ENCODE data around the gene PSPN.
"Not testable (repeated sequence)": the region's sequence is repeated elsewhere in the genome, so short reads cannot be mapped to it uniquely, and the experiment has no call there.

PSPN gene

DNA sequence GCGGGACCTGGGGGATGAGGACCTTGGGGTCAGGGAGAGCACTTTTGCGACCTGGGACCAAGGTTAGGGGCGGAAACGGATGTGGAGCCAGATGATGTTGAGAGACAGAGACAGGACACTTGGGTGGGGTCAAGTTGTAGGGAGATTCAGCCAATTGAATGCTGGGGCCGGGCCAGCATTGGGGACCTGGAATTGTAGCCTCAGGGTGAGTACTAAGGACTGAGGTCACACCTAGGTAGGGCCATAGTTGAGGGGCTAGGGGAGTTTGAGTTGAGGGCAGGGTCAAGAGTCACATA lies 2.0 kb downstream of the PSPN start:
- Mint-ChIP-seq H3K9me3 (no peaks in the 10 kb centered on the region), H3K4me3 (peak overlapping the region; percentile 93 to 94), H3K27me3 (no peaks in the 10 kb centered on the region), H3K36me3 (ENCODE audit: insufficient read depth) (peaks cover 34% of the 10 kb centered on the region), H3K4me1 (ENCODE audit: low read depth in 2 of 2) (peaks cover 10 to 13% of the 10 kb centered on the region in 2 donors), H3K27ac (peak overlapping the region in 1 of 2 donors; percentile 88)
- no peak for ATAC-seq (replicated peaks)
- DNase-seq: no peak

GRCh38 chr19:6373096-6373812 lies 2.5 kb downstream of the PSPN start:
- DNase-seq: peak; percentile 94 to 97 (median 96)

GRCh38 chr19:6372594-6373095 lies 3.1 kb downstream of the PSPN start, which contains the start of gene ALKBH7:
Gene ALKBH7, plus strand, starts transcription at chr19:6372794. Its CDS starts 27 bp downstream, at chr19:6372821.
- Mint-ChIP-seq H3K27me3 (no peaks in the 10 kb centered on the region), H3K36me3 (ENCODE audit: insufficient read depth) (peaks cover 38% of the 10 kb centered on the region), H3K4me1 (ENCODE audit: low read depth in 2 of 2) (peaks cover 10 to 13% of the 10 kb centered on the region in 2 donors), H3K4me3 (peak within 1 kb of the TSS; percentile 93 to 94), H3K27ac (peak within 1 kb of the TSS; percentile 88 to 95), H3K9me3 (no peaks in the 10 kb centered on the region)
- DNase-seq: peak; percentile 93 to 97 (median 95)
- peak; percentile 82 for ATAC-seq (replicated peaks)

More at GRCh38 chr19:6373096-6373812, 2.5 kb downstream of the PSPN start:
- no peaks in the 10 kb centered on the region for H3K9me3 Mint-ChIP-seq
- peak overlapping the region; percentile 88 to 95 for H3K27ac Mint-ChIP-seq
- peak; percentile 64 for ATAC-seq (replicated peaks)
- H3K36me3 Mint-ChIP-seq (ENCODE audit: insufficient read depth): peaks cover 33% of the 10 kb centered on the region
- H3K4me1 Mint-ChIP-seq (ENCODE audit: low read depth in 2 of 2): peaks cover 10 to 13% of the 10 kb centered on the region in 2 donors
- H3K4me3 Mint-ChIP-seq: peak overlapping the region; percentile 93 to 94
- no peaks in the 10 kb centered on the region for H3K27me3 Mint-ChIP-seq

- Mint-ChIP-seq H3K4me3 (peak overlapping the region; percentile 6 to 44), H3K4me1 (ENCODE audit: low read depth in 2 of 2) (peaks cover 14% of the 10 kb centered on the region in 2 donors), H3K27me3 (no peaks in the 10 kb centered on the region), H3K36me3 (ENCODE audit: insufficient read depth) (peaks cover 65% of the 10 kb centered on the region), H3K27ac (no peak overlapping the region), H3K9me3 (no peaks in the 10 kb centered on the region)
- no peak for DNase-seq
- no peak for ATAC-seq (replicated peaks)
Measured at GRCh38 chr19:6364353-6364752, 11.4 kb downstream of the PSPN start.

GRCh38 chr19:6362351-6362801 lies 13.4 kb downstream of the PSPN start:
- peak; percentile 29 to 33 (median 33) for DNase-seq
- Mint-ChIP-seq H3K4me1 (ENCODE audit: low read depth in 2 of 2) (peaks cover 14% of the 10 kb centered on the region in 2 donors), H3K27ac (peak overlapping the region; percentile 94 to 97), H3K27me3 (no peaks in the 10 kb centered on the region), H3K9me3 (no peaks in the 10 kb centered on the region), H3K4me3 (peak overlapping the region; percentile 98 to 99), H3K36me3 (ENCODE audit: insufficient read depth) (peaks cover 53% of the 10 kb centered on the region)
- peak; percentile 49 for ATAC-seq (replicated peaks)

GRCh38 chr19:6362027-6362350 lies 13.7 kb downstream of the PSPN start:
- no peaks in the 10 kb centered on the region for H3K9me3 Mint-ChIP-seq
- peaks cover 14% of the 10 kb centered on the region in 2 donors for H3K4me1 Mint-ChIP-seq (ENCODE audit: low read depth in 2 of 2)
- DNase-seq: no peak
- ATAC-seq (replicated peaks): no peak
- peak overlapping the region; percentile 98 to 99 for H3K4me3 Mint-ChIP-seq
- no peaks in the 10 kb centered on the region for H3K27me3 Mint-ChIP-seq
- peaks cover 49% of the 10 kb centered on the region for H3K36me3 Mint-ChIP-seq (ENCODE audit: insufficient read depth)
- peak overlapping the region; percentile 94 to 97 for H3K27ac Mint-ChIP-seq

DNA sequence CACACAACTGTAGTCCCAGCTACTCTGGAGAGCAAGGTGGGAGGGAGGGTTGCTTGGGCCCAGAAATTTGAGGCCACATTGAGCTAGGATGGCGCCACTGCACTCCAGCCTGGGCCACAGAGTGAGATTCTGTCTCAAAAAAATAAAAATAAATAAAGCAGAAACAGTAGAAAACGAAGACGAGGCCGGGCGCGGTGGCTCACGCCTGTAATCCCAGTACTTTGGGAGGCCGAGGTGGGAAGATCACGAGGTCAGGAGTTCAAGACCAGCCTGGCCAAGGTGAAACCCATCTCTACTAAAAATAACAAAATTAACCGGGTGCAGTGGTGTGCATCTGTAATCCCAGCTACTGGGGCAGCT lies 14.9 kb downstream of the PSPN start:
- Mint-ChIP-seq H3K4me3 (peak overlapping the region; percentile 98 to 99), H3K4me1 (ENCODE audit: low read depth in 2 of 2) (peaks cover 14% of the 10 kb centered on the region in 2 donors), H3K27ac (peak overlapping the region; percentile 94 to 97), H3K36me3 (ENCODE audit: insufficient read depth) (peaks cover 39% of the 10 kb centered on the region)
- not testable (repeated sequence) for ATAC-seq (replicated peaks); DNase-seq; H3K9me3 Mint-ChIP-seq; H3K27me3 Mint-ChIP-seq

DNA sequence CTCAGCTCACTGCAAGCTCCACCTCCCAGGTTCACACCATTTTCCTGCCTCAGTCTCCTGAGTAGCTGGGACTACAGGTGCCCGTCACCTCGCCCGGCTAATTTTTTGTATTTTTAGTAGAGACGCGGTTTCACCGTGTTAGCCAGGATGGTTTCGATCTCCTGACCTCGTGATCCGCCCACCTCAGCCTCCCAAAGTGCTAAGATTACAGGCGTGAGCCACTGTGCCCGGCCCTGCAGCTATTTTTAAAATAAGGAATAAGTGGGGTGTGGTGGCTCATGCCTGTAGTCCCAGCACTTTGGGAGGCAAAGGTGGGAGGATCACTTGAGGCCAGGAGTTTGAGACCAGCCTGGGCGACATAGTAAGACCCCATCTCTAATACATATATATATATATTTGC lies 15.3 kb downstream of the PSPN start:
- Mint-ChIP-seq H3K36me3 (ENCODE audit: insufficient read depth) (peaks cover 35% of the 10 kb centered on the region), H3K4me3 (peak overlapping the region; percentile 98 to 99), H3K4me1 (ENCODE audit: low read depth in 2 of 2) (peaks cover 14% of the 10 kb centered on the region in 2 donors)
- not testable (repeated sequence) for DNase-seq; H3K9me3 Mint-ChIP-seq; ATAC-seq (replicated peaks); H3K27me3 Mint-ChIP-seq; H3K27ac Mint-ChIP-seq

- ATAC-seq (replicated peaks): no peak
- H3K4me3 Mint-ChIP-seq: no peak overlapping the region
- no peaks in the 10 kb centered on the region for H3K27me3 Mint-ChIP-seq
Measured at GRCh38 chr19:6359568-6360341, 16.0 kb downstream of the PSPN start.

GRCh38 chr19:6358003-6358402 lies 17.7 kb downstream of the PSPN start:
- no peak for DNase-seq
- Mint-ChIP-seq H3K27ac (no peak overlapping the region), H3K4me1 (ENCODE audit: low read depth in 2 of 2) (peaks cover 12 to 13% of the 10 kb centered on the region in 2 donors)

More at GRCh38 chr19:6359568-6360341, 16.0 kb downstream of the PSPN start:
- Mint-ChIP-seq H3K4me1 (ENCODE audit: low read depth in 2 of 2) (peaks cover 14% of the 10 kb centered on the region in 2 donors), H3K36me3 (ENCODE audit: insufficient read depth) (peaks cover 31% of the 10 kb centered on the region), H3K9me3 (no peaks in the 10 kb centered on the region), H3K27ac (no peak overlapping the region)
- no peak for DNase-seq

DNA sequence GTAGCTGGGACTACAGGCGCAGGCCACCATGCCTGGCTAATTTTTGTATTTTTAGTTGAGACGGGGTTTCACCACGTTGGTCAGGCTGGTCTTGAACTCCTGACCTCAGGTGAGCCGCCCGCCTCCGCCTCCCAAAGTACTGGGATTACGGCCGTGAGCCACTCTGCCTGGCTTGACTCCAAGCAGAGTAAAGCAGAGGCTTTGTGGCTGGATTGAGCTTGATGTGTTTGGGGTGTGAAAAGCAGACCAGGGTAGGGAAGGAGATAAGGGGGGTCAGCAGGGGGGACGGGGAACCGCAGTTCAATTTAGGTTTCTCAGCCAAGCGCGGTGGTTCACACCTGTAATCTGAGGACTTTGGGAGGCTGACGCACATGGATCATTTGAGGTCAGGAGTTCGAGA lies 18.6 kb downstream of the PSPN start:
- no peaks in the 10 kb centered on the region for H3K9me3 Mint-ChIP-seq
- peaks cover 9% of the 10 kb centered on the region for H3K36me3 Mint-ChIP-seq (ENCODE audit: insufficient read depth)
- DNase-seq (no peak), ATAC-seq (replicated peaks) (no peak)
- H3K27ac Mint-ChIP-seq: no peak overlapping the region
- peaks cover 5% of the 10 kb centered on the region in 2 donors for H3K4me1 Mint-ChIP-seq (ENCODE audit: low read depth in 2 of 2)
- no peak overlapping the region for H3K4me3 Mint-ChIP-seq
- no peaks in the 10 kb centered on the region for H3K27me3 Mint-ChIP-seq

More at GRCh38 chr19:6358003-6358402, 17.7 kb downstream of the PSPN start:
- H3K27me3 Mint-ChIP-seq: no peaks in the 10 kb centered on the region
- H3K9me3 Mint-ChIP-seq: no peaks in the 10 kb centered on the region
- H3K36me3 Mint-ChIP-seq (ENCODE audit: insufficient read depth): peaks cover 15% of the 10 kb centered on the region
- H3K4me3 Mint-ChIP-seq: no peak overlapping the region
- no peak for ATAC-seq (replicated peaks)

- H3K9me3 Mint-ChIP-seq, H3K27me3 Mint-ChIP-seq: not testable (repeated sequence)
Measured at GRCh38 chr19:6355321-6356040, 20.3 kb downstream of the PSPN start.

GRCh38 chr19:6354098-6354674 lies 21.5 kb downstream of the PSPN start:
- Mint-ChIP-seq H3K36me3 (ENCODE audit: insufficient read depth) (peaks cover 5% of the 10 kb centered on the region), H3K4me1 (ENCODE audit: low read depth in 2 of 2) (no peaks in the 10 kb centered on the region), H3K27ac (peak overlapping the region in 1 of 2 donors; percentile 31), H3K27me3 (no peaks in the 10 kb centered on the region), H3K9me3 (no peaks in the 10 kb centered on the region), H3K4me3 (no peak overlapping the region)
- DNase-seq (no peak), ATAC-seq (replicated peaks) (no peak)

More at GRCh38 chr19:6355321-6356040, 20.3 kb downstream of the PSPN start:
- not testable (repeated sequence) for H3K27ac Mint-ChIP-seq; ATAC-seq (replicated peaks); H3K4me3 Mint-ChIP-seq; H3K4me1 Mint-ChIP-seq (ENCODE audit: low read depth in 2 of 2); DNase-seq; H3K36me3 Mint-ChIP-seq (ENCODE audit: insufficient read depth)

All from effector memory CD8-positive, alpha-beta T cell (primary cell).